Measurements from ENCODE around the gene SLIT2.
A peak's percentile ranks its signal among the peaks of the same experiment; 100 is the strongest.

Gene SLIT2

GRCh38 chr4:20252656-20253282, 1.1 kb downstream of the SLIT2 start:
- Histone ChIP-seq H3K9me3 (ENCODE audit: control insufficient read depth in 1 of 2, low read length in 2 of 2) (no peaks in the 10 kb centered on the region), H3K36me3 (ENCODE audit: control insufficient read depth in 1 of 2, insufficient read depth in 2 of 2, low read length in 2 of 2) (no peaks in the 10 kb centered on the region), H3K9ac (ENCODE audit: low read depth in 1 of 2, low read length in 2 of 2) (no peak overlapping the region), H3K27me3 (ENCODE audit: control insufficient read depth in 1 of 2, insufficient read depth in 2 of 2, low read length in 2 of 2) (peaks cover 35 to 47% of the 10 kb centered on the region in 2 donors), H3K4me3 (ENCODE audit: low read depth in 1 of 2, low read length in 2 of 2) (peak overlapping the region; percentile 60 to 64), H3K4me1 (ENCODE audit: control insufficient read depth in 1 of 2, insufficient read depth in 2 of 2, low read length in 2 of 2) (peaks cover 4 to 26% of the 10 kb centered on the region in 2 donors), H3K27ac (ENCODE audit: low read depth, low read length) (no peak overlapping the region)

GRCh38 chr4:20253283-20253734, 1.6 kb downstream of the SLIT2 start:
- no peak overlapping the region for H3K27ac ChIP-seq (ENCODE audit: low read depth, low read length)

GRCh38 chr4:20253735-20254409, 2.2 kb downstream of the SLIT2 start:
- peaks cover 4 to 26% of the 10 kb centered on the region in 2 donors for H3K4me1 ChIP-seq (ENCODE audit: control insufficient read depth in 1 of 2, insufficient read depth in 2 of 2, low read length in 2 of 2)
- H3K36me3 ChIP-seq (ENCODE audit: control insufficient read depth in 1 of 2, insufficient read depth in 2 of 2, low read length in 2 of 2) = no peaks in the 10 kb centered on the region
- H3K9ac ChIP-seq (ENCODE audit: low read depth in 1 of 2, low read length in 2 of 2) = no peak overlapping the region
- peak overlapping the region; percentile 60 to 64 for H3K4me3 ChIP-seq (ENCODE audit: low read depth in 1 of 2, low read length in 2 of 2)
- peaks cover 35 to 47% of the 10 kb centered on the region in 2 donors for H3K27me3 ChIP-seq (ENCODE audit: control insufficient read depth in 1 of 2, insufficient read depth in 2 of 2, low read length in 2 of 2)
- no peaks in the 10 kb centered on the region for H3K9me3 ChIP-seq (ENCODE audit: control insufficient read depth in 1 of 2, low read length in 2 of 2)
- no peak overlapping the region for H3K27ac ChIP-seq (ENCODE audit: low read depth, low read length)

More at GRCh38 chr4:20253283-20253734, 1.6 kb downstream of the SLIT2 start:
- H3K36me3 ChIP-seq (ENCODE audit: control insufficient read depth in 1 of 2, insufficient read depth in 2 of 2, low read length in 2 of 2) = no peaks in the 10 kb centered on the region
- no peaks in the 10 kb centered on the region for H3K9me3 ChIP-seq (ENCODE audit: control insufficient read depth in 1 of 2, low read length in 2 of 2)
- peaks cover 35 to 47% of the 10 kb centered on the region in 2 donors for H3K27me3 ChIP-seq (ENCODE audit: control insufficient read depth in 1 of 2, insufficient read depth in 2 of 2, low read length in 2 of 2)
- peak overlapping the region; percentile 60 to 64 for H3K4me3 ChIP-seq (ENCODE audit: low read depth in 1 of 2, low read length in 2 of 2)
- H3K9ac ChIP-seq (ENCODE audit: low read depth in 1 of 2, low read length in 2 of 2) = no peak overlapping the region
- peaks cover 4 to 26% of the 10 kb centered on the region in 2 donors for H3K4me1 ChIP-seq (ENCODE audit: control insufficient read depth in 1 of 2, insufficient read depth in 2 of 2, low read length in 2 of 2)

GRCh38 chr4:20254511-20255250, 3.0 kb downstream of the SLIT2 start:
- H3K4me3 ChIP-seq (ENCODE audit: low read depth in 1 of 2, low read length in 2 of 2) = peak overlapping the region; percentile 60 to 64
- no peak overlapping the region for H3K27ac ChIP-seq (ENCODE audit: low read depth, low read length)
- H3K4me1 ChIP-seq (ENCODE audit: control insufficient read depth in 1 of 2, insufficient read depth in 2 of 2, low read length in 2 of 2) = peaks cover 4 to 26% of the 10 kb centered on the region in 2 donors
- peaks cover 35 to 47% of the 10 kb centered on the region in 2 donors for H3K27me3 ChIP-seq (ENCODE audit: control insufficient read depth in 1 of 2, insufficient read depth in 2 of 2, low read length in 2 of 2)
- H3K9me3 ChIP-seq (ENCODE audit: control insufficient read depth in 1 of 2, low read length in 2 of 2) = no peaks in the 10 kb centered on the region
- no peaks in the 10 kb centered on the region for H3K36me3 ChIP-seq (ENCODE audit: control insufficient read depth in 1 of 2, insufficient read depth in 2 of 2, low read length in 2 of 2)
- H3K9ac ChIP-seq (ENCODE audit: low read depth in 1 of 2, low read length in 2 of 2) = no peak overlapping the region

- Histone ChIP-seq H3K36me3 (ENCODE audit: control insufficient read depth in 1 of 2, insufficient read depth in 2 of 2, low read length in 2 of 2) (no peaks in the 10 kb centered on the region), H3K4me1 (ENCODE audit: control insufficient read depth in 1 of 2, insufficient read depth in 2 of 2, low read length in 2 of 2) (peaks cover 4 to 26% of the 10 kb centered on the region in 2 donors), H3K4me3 (ENCODE audit: low read depth in 1 of 2, low read length in 2 of 2) (peak overlapping the region in 1 of 2 donors; percentile 64), H3K27me3 (ENCODE audit: control insufficient read depth in 1 of 2, insufficient read depth in 2 of 2, low read length in 2 of 2) (peaks cover 35 to 47% of the 10 kb centered on the region in 2 donors), H3K9ac (ENCODE audit: low read depth in 1 of 2, low read length in 2 of 2) (no peak overlapping the region), H3K27ac (ENCODE audit: low read depth, low read length) (no peak overlapping the region), H3K9me3 (ENCODE audit: control insufficient read depth in 1 of 2, low read length in 2 of 2) (no peaks in the 10 kb centered on the region)
These were observed 3.5 kb downstream of the SLIT2 start for GRCh38 chr4:20255251-20255586.

GRCh38 chr4:20255823-20256222, 4.1 kb downstream of the SLIT2 start:
- H3K27me3 ChIP-seq (ENCODE audit: control insufficient read depth in 1 of 2, insufficient read depth in 2 of 2, low read length in 2 of 2) = peaks cover 35 to 47% of the 10 kb centered on the region in 2 donors
- H3K9me3 ChIP-seq (ENCODE audit: control insufficient read depth in 1 of 2, low read length in 2 of 2) = no peaks in the 10 kb centered on the region
- H3K36me3 ChIP-seq (ENCODE audit: control insufficient read depth in 1 of 2, insufficient read depth in 2 of 2, low read length in 2 of 2) = no peaks in the 10 kb centered on the region
- H3K4me3 ChIP-seq (ENCODE audit: low read depth in 1 of 2, low read length in 2 of 2) = no peak overlapping the region
- H3K27ac ChIP-seq (ENCODE audit: low read depth, low read length) = no peak overlapping the region
- no peak overlapping the region for H3K9ac ChIP-seq (ENCODE audit: low read depth in 1 of 2, low read length in 2 of 2)
- H3K4me1 ChIP-seq (ENCODE audit: control insufficient read depth in 1 of 2, insufficient read depth in 2 of 2, low read length in 2 of 2) = peaks cover 4 to 26% of the 10 kb centered on the region in 2 donors

- no peak overlapping the region for H3K9ac ChIP-seq (ENCODE audit: low read depth in 1 of 2, low read length in 2 of 2)
- H3K4me3 ChIP-seq (ENCODE audit: low read depth in 1 of 2, low read length in 2 of 2) = no peak overlapping the region
- H3K4me1 ChIP-seq (ENCODE audit: control insufficient read depth in 1 of 2, insufficient read depth in 2 of 2, low read length in 2 of 2) = peaks cover 4 to 26% of the 10 kb centered on the region in 2 donors
- peaks cover 35 to 43% of the 10 kb centered on the region in 2 donors for H3K27me3 ChIP-seq (ENCODE audit: control insufficient read depth in 1 of 2, insufficient read depth in 2 of 2, low read length in 2 of 2)
- no peak overlapping the region for H3K27ac ChIP-seq (ENCODE audit: low read depth, low read length)
- no peaks in the 10 kb centered on the region for H3K9me3 ChIP-seq (ENCODE audit: control insufficient read depth in 1 of 2, low read length in 2 of 2)
- H3K36me3 ChIP-seq (ENCODE audit: control insufficient read depth in 1 of 2, insufficient read depth in 2 of 2, low read length in 2 of 2) = no peaks in the 10 kb centered on the region
These were observed 4.7 kb downstream of the SLIT2 start for GRCh38 chr4:20256381-20256881.

GRCh38 chr4:20259707-20260106, 8.0 kb downstream of the SLIT2 start:
- Histone ChIP-seq H3K4me3 (ENCODE audit: low read depth in 1 of 2, low read length in 2 of 2) (no peak overlapping the region), H3K36me3 (ENCODE audit: control insufficient read depth in 1 of 2, insufficient read depth in 2 of 2, low read length in 2 of 2) (no peaks in the 10 kb centered on the region), H3K9me3 (ENCODE audit: control insufficient read depth in 1 of 2, low read length in 2 of 2) (no peaks in the 10 kb centered on the region), H3K27me3 (ENCODE audit: control insufficient read depth in 1 of 2, insufficient read depth in 2 of 2, low read length in 2 of 2) (peaks cover 10 to 16% of the 10 kb centered on the region in 2 donors), H3K9ac (ENCODE audit: low read depth in 1 of 2, low read length in 2 of 2) (no peak overlapping the region), H3K27ac (ENCODE audit: low read depth, low read length) (no peak overlapping the region), H3K4me1 (ENCODE audit: control insufficient read depth in 1 of 2, insufficient read depth in 2 of 2, low read length in 2 of 2) (peaks cover 0 to under 1% of the 10 kb centered on the region in 2 donors)

GRCh38 chr4:20260821-20261220, 9.1 kb downstream of the SLIT2 start:
- peaks cover 2 to 7% of the 10 kb centered on the region in 2 donors for H3K27me3 ChIP-seq (ENCODE audit: control insufficient read depth in 1 of 2, insufficient read depth in 2 of 2, low read length in 2 of 2)
- no peaks in the 10 kb centered on the region for H3K36me3 ChIP-seq (ENCODE audit: control insufficient read depth in 1 of 2, insufficient read depth in 2 of 2, low read length in 2 of 2)
- no peak overlapping the region for H3K4me3 ChIP-seq (ENCODE audit: low read depth in 1 of 2, low read length in 2 of 2)

GRCh38 chr4:20262221-20262620, 10.5 kb downstream of the SLIT2 start:
- Histone ChIP-seq H3K27me3 (ENCODE audit: control insufficient read depth in 1 of 2, insufficient read depth in 2 of 2, low read length in 2 of 2) (no peaks in the 10 kb centered on the region), H3K4me3 (ENCODE audit: low read depth in 1 of 2, low read length in 2 of 2) (no peak overlapping the region), H3K4me1 (ENCODE audit: control insufficient read depth in 1 of 2, insufficient read depth in 2 of 2, low read length in 2 of 2) (no peaks in the 10 kb centered on the region)

More at GRCh38 chr4:20260821-20261220, 9.1 kb downstream of the SLIT2 start:
- H3K9me3 ChIP-seq (ENCODE audit: control insufficient read depth in 1 of 2, low read length in 2 of 2) = no peaks in the 10 kb centered on the region
- no peak overlapping the region for H3K27ac ChIP-seq (ENCODE audit: low read depth, low read length)
- H3K9ac ChIP-seq (ENCODE audit: low read depth in 1 of 2, low read length in 2 of 2) = no peak overlapping the region
- no peaks in the 10 kb centered on the region for H3K4me1 ChIP-seq (ENCODE audit: control insufficient read depth in 1 of 2, insufficient read depth in 2 of 2, low read length in 2 of 2)

More at GRCh38 chr4:20262221-20262620, 10.5 kb downstream of the SLIT2 start:
- H3K27ac ChIP-seq (ENCODE audit: low read depth, low read length) = no peak overlapping the region
- H3K9me3 ChIP-seq (ENCODE audit: control insufficient read depth in 1 of 2, low read length in 2 of 2) = no peaks in the 10 kb centered on the region
- no peaks in the 10 kb centered on the region for H3K36me3 ChIP-seq (ENCODE audit: control insufficient read depth in 1 of 2, insufficient read depth in 2 of 2, low read length in 2 of 2)
- no peak overlapping the region for H3K9ac ChIP-seq (ENCODE audit: low read depth in 1 of 2, low read length in 2 of 2)
